Psoas muscle (tissue), 8 donors: ENCODE data around the gene GEMIN7. TPM values are rescaled to one million over a fixed set of nuclear protein-coding genes. Genes with fewer than 3 reads are reported as not detected.
A peak's percentile ranks its signal among the peaks of the same experiment; 100 is the strongest.

Experiments used
- ATAC-seq, 4 donors: fragments of 200-7000 bp; cut with Tn5 transposase; one replicate each; pipeline ENCODE4 v1.9.1; 2020; ENCODE audit warnings: moderate library complexity in 3 of 4, mild to moderate bottlenecking in 2 of 4
- DNase-seq, 2 donors: peaks; one replicate each; pipeline ENCODE4 v3.0.0-alpha.2; 2020
- H3K27ac ChIP-seq: fragments of 200-600 bp; one replicate; pipeline ENCODE4 v1.8.0; 2022
- H3K27me3 ChIP-seq, 3 donors: fragments of 200-600 bp in 1 of 3; one replicate each; pipeline versions ENCODE4 v1.6.1 to v1.8.0; 2013 to 2022; ENCODE audit warnings: low read length in 2 of 3, mild to moderate bottlenecking in 2 of 3, moderate library complexity in 1 of 3; ENCODE audit not compliant: insufficient read depth in 3 of 3
- H3K36me3 ChIP-seq, 2 donors: fragments of 200-600 bp in 1 of 2; one replicate each; pipeline versions ENCODE4 v1.6.1 to v1.8.0; 2013 to 2022; ENCODE audit warnings: low read depth in 1 of 2, mild to moderate bottlenecking in 1 of 2, moderate library complexity in 1 of 2; ENCODE audit not compliant: insufficient read depth in 1 of 2
- H3K4me1 ChIP-seq: fragments of 200-600 bp; one replicate; pipeline ENCODE4 v1.8.0; 2022
- H3K4me3 ChIP-seq: fragments of 200-600 bp; one replicate; pipeline ENCODE4 v1.8.0; 2022; ENCODE audit warnings: mild to moderate bottlenecking
- H3K9me3 ChIP-seq: fragments of 200-600 bp; one replicate; pipeline ENCODE4 v1.8.0; 2022
- CTCF ChIP-seq: fragments of 200-600 bp; IDR thresholded peaks from one replicate; pipeline ENCODE4 v1.8.0; 2022; ENCODE audit warnings: antibody characterized with exemption
- WGBS, 3 donors: extraction: QIAGEN DNeasy Blood & Tissue Kit; methylation state at CpG; one replicate each; pipeline versions ENCODE4 v1.1.6 to v1.1.7; 2013; 5-methylcytosine and 5-hydroxymethylcytosine counted together
- intact Hi-C, 2 donors: fragments of 100-400 bp; cut with DNase I; formaldehyde crosslinking; loops; one replicate each; pipeline versions ENCODE4 v1.11.0 to v1.14.2; 2022
- polyA plus RNA-seq, 3 donors: library from polyadenylated mRNA; stranded (reverse); fragments of 200-250 nt; gene quantifications; one replicate each; pipeline ENCODE4 v1.2.3, GENCODE V29; 2013
- total RNA-seq, 4 donors: library from RNA; stranded (reverse); fragmentation: NEBNext Ultra II Directional in 2 of 4; extraction: Animal tissue kit (Norgen Biotek cat#: 25700) in 2 of 4; gene quantifications; one replicate each; pipeline versions ENCODE4 v1.2.1 to v1.2.4, GENCODE V29; 2021 to 2023
- donor health status: healthy with polysubstance abuse.
- donor health status: DM: no; HTN: no; CAD: no; lungs with moderate emphysema.
- donor health status: Bipolar disorder and iron deficiency.
- donor health status: healthy.
- donor health status: DM: yes; HTN: yes; CAD: no.
- donor health status: DM: no; HTN: no; CAD: no.
- donor health status: DM: no; HTN: no; CAD: no.
- donor health status: DM: yes; HTN: yes; CAD: no.

GEMIN7 gene
- total and polyA plus RNA-seq, 7 donors, result 19.6 to 51.1 (median 27.3) TPM

GRCh38 chr19:45125975-45126493 lies 47.0 kb downstream of the GEMIN7 start:
- Histone ChIP-seq H3K27ac (no peak overlapping the region), H3K9me3 (no peaks in the 10 kb centered on the region), H3K4me3 (no peak overlapping the region), H3K36me3 (no peaks in the 10 kb centered on the region), H3K27me3 (no peaks in the 10 kb centered on the region), H3K4me1 (peaks cover 4% of the 10 kb centered on the region)
- peak; percentile 69 for TF ChIP-seq CTCF
- WGBS, 3 donors, result 56 to 60% (median 59%) methylated on average over 12 of the region's 12 CpGs
- DNase-seq (peak; percentile 65 to 78), ATAC-seq (peak; percentile 81 to 90 (median 88))
- intact Hi-C loops, result loop anchor here (5.0 to 10.0 kb wide), 2 partner anchors 34 to 111 kb away; partner anchors contain the start of gene PPP1R37 (in 1 of the 2)

GRCh38 chr19:45126654-45127053 lies 47.6 kb downstream of the GEMIN7 start:
- DNase-seq (no peak), ATAC-seq (no peak)
- intact Hi-C loops, result loop anchor here (5.0 to 10.0 kb wide), 2 partner anchors 34 to 112 kb away; partner anchors contain the start of gene PPP1R37 (in 1 of the 2)
- Histone ChIP-seq H3K27ac (no peak overlapping the region), H3K4me3 (no peak overlapping the region), H3K36me3 (no peaks in the 10 kb centered on the region), H3K27me3 (no peaks in the 10 kb centered on the region), H3K9me3 (no peaks in the 10 kb centered on the region), H3K4me1 (peaks cover 4% of the 10 kb centered on the region)
- WGBS, 3 donors, result 90 to 95% (median 92%) methylated on average over 7 of the region's 7 CpGs
- TF ChIP-seq CTCF, result no peak

- no peak for TF ChIP-seq CTCF
- 94 to 96% (median 96%) methylated on average over 5 of the region's 5 CpGs for WGBS, 3 donors
- no peaks in the 10 kb centered on the region for H3K36me3 ChIP-seq
Observed at GRCh38 chr19:45128146-45128545, 49.1 kb downstream of the GEMIN7 start.

GRCh38 chr19:45128806-45129205 lies 49.7 kb downstream of the GEMIN7 start:
- ATAC-seq (no peak), DNase-seq (no peak)
- Histone ChIP-seq H3K36me3 (no peaks in the 10 kb centered on the region), H3K27ac (no peak overlapping the region), H3K4me3 (no peak overlapping the region), H3K9me3 (no peaks in the 10 kb centered on the region), H3K27me3 (no peaks in the 10 kb centered on the region), H3K4me1 (peaks cover 4% of the 10 kb centered on the region)
- WGBS, 3 donors, result 68 to 81% (median 80%) methylated on average over 5 of the region's 5 CpGs
- TF ChIP-seq CTCF, result no peak
- intact Hi-C loops, result loop anchor here (5.0 to 10.0 kb wide), 2 partner anchors 37 to 114 kb away; partner anchors contain the start of gene PPP1R37 (in 1 of the 2)

More at GRCh38 chr19:45128146-45128545, 49.1 kb downstream of the GEMIN7 start:
- H3K4me1 ChIP-seq, result peaks cover 4% of the 10 kb centered on the region
- ATAC-seq (no peak), DNase-seq (no peak)
- no peaks in the 10 kb centered on the region for H3K27me3 ChIP-seq
- no peak overlapping the region for H3K4me3 ChIP-seq
- H3K27ac ChIP-seq, result no peak overlapping the region
- intact Hi-C loops, result loop anchor here (5.0 to 10.0 kb wide), 2 partner anchors 36 to 113 kb away; partner anchors contain the start of gene PPP1R37 (in 1 of the 2)
- no peaks in the 10 kb centered on the region for H3K9me3 ChIP-seq
